HG02759 (cell line): ENCODE measurements around the gene ALDH4A1.

ENCODE experiments used
- ATAC-seq: cut with Tn5 transposase; IDR thresholded peaks from one replicate; pipeline ENCODE4 v1.9.1; 2021; ENCODE audit warnings: mild to moderate bottlenecking, moderate library complexity; ENCODE audit not compliant: unreplicated experiment

Gene ALDH4A1

DNA sequence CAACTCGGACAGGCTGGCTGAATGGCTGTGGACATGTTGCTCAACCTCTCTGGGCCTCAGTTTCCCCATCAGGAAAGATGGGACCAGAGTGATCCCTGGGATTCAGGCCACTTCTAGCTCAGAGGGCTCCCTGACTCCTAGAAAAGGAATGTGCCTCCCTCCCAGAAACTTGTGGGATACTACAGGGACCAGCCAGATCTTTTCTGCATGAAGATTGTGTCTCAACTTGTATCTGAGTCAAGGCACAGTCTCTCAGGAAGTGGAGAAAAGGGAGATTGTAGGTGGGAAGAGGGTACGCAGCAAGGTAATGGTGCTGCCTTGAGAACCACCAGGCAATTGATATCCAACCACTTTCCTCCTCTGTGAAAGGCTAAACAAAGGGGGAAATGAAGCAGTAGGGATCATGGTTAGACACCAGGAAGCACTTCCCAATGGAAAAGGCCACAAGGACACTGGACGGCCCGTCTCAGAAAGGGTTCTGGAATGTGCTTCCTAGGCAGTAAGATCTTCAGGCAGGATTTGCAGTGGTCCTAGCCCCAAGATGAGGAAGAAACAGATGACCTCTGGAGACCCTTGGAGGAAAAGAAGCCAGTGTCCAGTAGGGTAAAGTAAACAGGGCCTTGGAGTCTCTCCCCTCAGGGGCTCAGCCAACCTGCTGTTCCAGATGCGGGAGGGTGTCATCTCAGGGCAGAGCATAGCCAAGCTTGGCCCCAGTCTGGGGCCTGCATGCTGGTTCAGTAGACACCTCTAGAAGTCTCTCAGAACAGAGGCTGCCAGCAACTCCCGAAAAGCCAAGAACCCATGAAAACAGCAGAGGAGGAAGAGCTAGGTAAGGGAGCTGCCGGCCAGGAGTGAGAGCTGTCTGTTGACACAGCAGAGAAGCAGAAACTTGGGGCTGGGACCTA, 37.3 kb upstream of the ALDH4A1 start:
- ATAC-seq: no peak

DNA sequence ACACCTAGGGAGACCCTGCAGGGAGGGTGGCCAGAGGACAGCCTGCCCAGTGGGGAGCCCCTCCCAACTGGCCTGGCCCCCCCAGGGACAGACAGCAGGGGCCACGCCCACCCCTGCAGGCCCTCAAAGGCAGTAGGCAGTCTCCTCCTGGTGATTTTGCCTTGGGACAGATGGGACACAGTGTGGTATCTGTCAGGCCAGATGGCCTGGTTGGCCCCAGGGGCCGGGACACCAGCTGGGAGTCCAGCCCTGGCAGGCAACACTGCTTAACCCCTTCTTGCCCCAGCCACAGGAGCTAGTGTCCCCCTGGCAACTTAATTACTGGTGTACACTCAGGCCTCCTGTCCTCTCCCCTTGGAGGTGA, 36.3 kb upstream of the ALDH4A1 start:
- ATAC-seq: no peak

DNA sequence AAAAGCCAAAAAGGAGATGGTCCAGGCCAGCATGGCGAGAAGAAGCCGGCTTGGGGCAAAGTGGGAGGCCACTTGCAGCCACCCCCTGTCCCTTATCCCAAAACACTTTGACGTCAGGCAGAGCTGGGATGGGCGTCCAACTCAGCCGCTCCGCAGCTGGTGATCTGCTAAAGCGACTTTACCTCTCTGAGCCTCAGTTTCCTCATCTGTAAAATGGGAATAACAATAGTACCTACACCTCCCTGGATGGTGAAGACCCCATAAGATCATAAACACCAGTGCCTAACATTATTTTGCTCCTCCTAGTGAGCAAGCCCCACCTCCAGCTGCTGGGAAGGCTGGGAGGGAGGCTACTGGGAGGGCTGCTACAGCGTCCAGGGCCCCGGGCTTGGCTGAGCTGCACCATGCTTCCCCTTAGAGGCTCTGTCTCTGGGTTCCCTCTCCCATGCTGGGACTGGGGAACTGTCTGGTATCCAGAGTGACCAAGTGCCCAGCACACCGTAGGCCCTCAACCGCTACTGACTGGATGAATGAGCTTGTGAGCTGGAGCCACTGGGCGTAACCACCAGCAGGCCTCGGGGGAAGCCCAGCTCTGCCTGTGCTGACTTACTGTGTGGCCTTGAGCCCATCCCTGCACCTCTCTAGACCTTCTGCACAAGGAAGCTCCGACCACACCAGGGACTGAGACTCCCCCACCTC, 35.8 kb upstream of the ALDH4A1 start:
- ATAC-seq: no peak

DNA sequence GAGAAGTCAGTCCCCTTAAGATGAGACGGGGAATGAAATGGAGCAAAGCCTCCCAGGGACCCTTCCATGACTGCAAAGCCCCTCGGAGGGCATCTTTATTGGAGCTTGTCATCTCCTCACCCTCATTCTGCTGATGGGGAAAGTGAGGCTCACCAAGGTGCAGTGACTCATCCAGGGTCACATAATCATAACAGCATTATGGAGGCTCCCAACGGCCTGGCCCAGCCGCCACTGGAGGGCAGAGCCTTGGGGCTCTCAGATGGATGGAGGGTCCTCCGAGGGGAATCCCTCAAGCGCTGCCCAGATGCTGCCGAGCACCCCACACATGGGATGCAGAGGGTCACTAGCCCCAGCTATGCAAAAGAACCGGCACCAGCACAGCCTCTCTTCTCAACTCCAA, 35.2 kb upstream of the ALDH4A1 start:
- ATAC-seq: no peak

DNA sequence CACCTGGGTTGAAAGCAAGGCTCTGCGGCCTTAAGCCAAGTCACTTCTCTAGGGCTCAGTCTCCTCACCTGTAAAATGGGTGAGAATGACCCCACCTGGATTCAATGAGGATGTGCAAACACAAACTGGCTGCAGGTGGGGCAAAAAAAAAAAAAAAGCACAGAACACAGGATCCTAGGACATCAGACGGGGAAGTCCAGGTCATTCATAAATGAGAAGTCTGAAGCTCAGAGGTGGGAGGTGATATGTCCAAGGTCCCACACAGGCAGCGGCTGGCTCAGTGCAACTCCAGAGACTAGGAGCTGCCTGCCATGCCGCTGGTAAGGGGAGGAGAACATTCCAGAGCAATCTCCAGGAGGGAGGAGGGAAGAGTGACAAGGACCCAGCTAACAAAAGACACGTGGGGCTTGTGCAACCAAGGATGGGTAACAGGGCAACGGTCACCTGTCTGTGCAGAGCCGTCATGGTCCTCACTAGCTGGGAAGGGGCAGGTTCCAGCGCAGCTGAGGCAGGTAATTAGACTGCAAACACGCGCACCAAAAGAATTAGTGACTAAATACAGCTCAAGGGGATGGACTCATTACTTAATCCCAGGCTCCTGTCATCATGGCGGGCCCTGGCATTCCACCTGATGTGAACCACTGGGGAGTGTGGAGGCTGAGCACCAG, 34.6 kb upstream of the ALDH4A1 start:
- ATAC-seq: no peak

DNA sequence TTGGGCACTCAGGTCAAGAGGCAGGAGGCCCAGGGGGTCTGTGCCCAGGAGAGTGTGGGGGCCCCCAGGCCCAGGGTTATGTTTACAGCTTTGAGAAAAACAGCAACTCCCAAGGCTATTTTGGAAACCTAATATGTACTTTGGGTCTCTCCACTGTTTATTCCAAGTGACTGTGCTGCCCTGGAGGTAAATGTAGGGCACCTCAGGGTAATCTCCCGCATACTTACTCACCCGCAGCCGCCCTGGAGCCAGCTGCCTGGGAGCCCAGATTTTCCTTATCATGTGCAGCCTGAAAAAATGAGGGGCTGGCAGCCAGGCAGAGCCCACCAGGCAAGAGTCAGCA, 34.1 kb upstream of the ALDH4A1 start:
- no peak for ATAC-seq

DNA sequence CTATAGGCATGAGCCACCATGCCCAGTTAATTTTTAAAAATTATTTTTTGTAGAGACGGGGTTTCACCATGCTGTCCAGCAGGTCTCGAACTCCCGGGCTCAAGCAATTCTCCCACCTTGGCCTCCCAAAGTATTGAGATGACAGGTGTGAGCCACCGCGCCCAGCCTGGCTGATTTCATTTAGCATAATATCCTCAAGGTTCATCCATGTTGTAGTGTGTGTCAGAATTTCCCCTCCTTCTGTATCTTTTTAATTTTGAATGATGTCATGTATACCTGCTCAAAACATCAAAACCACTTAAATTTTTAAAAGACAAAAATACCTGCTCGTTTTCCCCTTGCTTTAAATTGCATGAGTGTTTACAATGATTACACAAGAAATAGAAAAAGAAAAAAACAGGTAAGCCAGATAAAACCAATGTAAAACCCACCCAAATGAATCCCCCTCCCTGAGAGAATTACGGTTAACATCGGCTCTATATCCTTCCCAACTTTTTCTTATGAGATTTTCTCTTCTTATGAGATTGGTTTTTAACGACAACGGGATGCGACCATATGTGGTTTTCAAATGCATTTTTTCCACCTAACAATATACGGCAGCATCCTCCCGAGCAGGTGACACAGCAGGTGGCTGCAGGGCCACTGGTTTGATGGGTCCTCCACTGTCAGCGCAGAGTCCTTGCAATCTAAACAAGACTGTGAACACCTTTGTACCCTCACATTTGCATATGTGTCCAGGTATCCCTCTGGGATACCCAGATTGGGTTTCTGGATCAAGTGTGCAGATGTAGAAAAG, 32.0 kb upstream of the ALDH4A1 start:
- no peak for ATAC-seq

DNA sequence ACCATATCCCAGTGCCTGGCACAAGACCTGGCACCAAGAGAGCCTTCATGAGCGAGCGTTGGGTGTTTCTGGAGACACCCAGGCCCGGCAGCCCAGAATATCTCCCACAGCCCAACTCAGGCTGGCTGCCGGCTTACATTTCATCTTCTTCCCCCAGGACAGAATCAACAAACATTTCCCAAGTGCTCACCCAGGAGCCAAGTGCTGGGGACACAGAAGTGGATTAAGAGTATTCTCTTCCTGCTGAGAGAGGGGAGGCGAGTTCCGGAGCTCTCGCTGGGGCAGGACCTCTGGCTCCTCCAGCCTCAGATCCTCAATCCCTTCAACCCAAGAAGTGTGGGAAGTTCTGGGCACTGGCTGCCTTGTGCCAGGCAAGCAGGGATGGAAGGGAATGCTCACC, 30.5 kb upstream of the ALDH4A1 start:
- ATAC-seq: no peak

DNA sequence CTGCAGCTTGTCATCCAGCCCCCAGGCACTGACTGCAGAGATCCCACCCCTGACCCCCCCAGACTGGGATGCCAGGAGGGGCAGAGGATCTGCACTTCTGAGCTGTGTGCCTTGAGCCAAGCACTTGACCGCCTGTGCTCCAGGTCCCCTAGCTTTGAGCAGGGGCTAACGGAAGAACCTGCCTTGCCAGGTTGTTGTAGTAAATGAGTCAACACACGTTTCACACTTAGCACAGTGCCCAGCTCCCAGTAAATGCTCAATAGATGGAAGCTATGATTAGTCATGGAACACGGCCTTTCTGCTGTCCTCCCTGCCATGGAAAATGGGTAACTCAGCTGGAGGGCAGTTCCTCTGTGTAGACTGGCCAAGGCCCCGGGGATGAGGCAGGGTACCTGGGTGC, 30.0 kb upstream of the ALDH4A1 start:
- ATAC-seq: no peak

DNA sequence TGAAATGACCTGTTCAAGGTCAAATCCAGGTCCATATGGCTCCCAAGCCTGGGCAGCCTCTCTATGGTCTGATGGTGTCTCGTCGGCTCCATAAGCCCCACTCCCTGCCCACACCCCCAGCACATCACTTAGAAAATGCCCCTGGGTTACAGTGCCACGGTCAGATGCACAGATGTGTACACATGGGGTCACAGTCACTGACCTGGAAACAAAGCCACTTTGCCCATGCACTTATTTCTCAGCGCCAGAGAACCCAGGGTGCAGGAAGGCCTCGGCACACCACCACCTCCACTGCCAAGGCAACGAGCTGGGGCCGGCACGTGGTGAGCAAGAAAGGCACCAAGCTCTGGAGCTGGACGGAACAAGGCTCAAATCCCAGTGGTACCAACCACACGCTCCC, 29.4 kb upstream of the ALDH4A1 start:
- ATAC-seq: no peak

DNA sequence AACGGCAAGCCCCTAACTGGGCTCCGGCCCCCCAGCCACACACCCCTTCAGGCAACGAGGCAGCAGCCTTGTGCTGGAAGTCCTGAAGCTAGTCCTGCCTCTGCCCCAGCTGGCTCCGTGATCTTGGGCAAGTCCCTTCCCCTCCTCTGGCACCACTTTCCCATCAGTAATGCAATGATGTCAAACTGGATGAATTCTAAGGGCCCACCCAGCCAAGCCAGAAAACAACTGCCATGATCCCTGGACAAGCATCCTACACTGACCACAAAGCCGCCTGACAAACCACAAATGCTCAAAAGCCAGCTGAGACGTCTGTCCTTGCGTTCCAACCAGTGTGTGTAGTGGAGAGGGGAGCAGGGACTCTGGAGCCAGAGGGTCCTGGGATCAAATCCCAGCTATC, 27.3 kb upstream of the ALDH4A1 start:
- ATAC-seq: no peak

DNA sequence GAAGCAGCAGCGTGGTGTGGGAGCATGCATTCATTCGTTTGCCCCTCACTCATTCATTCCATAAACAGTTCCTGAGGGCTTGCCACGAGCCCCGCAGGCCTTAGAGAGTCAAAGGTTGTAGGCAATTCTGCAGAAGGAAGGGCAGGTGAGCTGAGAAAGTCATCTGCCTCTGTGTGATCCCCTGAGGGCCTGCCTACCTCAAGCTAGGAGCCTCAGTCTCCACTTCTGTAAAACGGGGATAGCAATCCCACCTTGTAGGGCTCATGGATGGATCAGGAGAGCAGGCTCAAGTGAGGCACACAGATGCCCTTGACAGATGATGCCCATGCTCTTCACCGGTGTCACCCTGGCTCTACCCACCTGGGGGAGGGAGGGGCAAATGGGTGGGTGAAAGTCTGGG, 26.6 kb upstream of the ALDH4A1 start:
- no peak for ATAC-seq

DNA sequence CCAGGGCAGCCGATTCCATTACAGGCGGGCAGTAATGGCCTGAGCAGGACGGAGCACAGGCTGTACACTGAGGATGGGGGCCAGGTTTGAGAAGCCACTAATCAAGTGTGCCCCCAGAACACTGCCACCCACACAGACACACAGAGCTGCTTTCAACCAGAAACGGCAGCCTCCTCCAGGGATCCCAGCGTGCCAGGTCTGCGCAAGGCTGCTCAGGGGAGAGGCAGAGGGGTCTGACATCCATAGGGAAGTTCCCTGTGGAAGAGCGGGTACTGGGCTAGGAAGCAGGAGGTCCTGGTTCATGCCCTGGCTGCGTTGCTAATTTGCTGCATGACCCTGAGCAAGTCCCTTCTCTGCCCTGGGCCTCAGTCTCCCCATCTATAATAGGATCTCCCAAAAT, 26.1 kb upstream of the ALDH4A1 start:
- ATAC-seq: no peak

DNA sequence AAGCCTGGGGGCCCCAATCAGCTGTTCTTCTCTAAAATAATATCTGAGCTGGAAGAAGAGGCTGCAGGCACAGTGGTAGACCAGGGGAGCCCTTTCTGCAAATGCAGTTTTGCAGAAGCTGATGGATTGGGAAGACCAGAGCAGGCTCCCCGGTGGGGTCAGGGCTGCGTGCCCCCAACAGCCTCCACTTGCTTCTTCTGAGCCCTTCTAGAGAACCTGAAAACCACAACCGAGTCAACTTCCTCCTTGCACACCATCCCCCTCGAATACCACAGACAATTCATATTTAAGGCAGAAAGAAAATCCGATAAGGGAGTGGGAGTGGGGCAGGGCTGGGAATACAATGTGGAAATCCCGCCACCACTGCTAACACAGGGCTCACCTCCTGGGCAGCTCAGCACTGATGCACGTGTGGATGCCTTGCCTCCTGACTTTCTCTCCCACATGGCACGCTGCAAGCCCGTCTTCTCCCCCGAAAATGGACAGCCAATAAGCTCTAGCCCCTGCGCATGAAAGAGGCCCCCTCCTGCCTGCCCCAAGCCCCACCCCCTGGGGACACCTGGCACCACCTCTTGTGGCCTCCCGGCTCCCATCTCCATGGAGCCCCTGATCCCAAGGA, 25.4 kb upstream of the ALDH4A1 start:
- ATAC-seq: peak; percentile 31

DNA sequence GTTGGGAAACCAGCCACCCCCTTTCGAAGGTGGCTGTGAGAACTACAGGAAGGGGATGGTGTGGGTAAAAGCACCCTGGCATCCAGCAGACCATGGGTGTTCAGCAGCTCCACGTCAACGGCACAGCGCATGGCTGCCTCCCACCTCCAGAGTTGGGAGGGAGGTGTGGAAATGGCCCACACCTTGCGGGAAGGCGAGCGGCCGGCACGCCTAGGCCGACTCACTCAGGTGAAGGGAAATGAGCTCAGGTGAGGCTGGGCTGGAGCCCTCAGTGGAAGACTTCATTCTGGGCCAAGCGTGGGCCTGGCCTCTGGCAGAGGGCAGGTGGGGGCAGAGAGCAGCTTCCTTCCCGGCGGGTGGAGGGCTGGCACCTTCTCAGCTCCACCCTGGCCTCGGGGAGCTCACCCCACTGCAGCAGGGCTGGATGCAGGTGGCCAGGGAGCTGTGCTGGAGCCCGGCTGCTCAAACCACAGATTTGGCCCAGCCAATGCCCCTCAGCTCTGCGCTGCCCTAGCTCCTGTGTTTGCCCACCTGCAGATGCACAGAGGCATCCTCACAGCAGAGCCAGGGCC, 24.8 kb upstream of the ALDH4A1 start:
- peak; percentile 27 for ATAC-seq

DNA sequence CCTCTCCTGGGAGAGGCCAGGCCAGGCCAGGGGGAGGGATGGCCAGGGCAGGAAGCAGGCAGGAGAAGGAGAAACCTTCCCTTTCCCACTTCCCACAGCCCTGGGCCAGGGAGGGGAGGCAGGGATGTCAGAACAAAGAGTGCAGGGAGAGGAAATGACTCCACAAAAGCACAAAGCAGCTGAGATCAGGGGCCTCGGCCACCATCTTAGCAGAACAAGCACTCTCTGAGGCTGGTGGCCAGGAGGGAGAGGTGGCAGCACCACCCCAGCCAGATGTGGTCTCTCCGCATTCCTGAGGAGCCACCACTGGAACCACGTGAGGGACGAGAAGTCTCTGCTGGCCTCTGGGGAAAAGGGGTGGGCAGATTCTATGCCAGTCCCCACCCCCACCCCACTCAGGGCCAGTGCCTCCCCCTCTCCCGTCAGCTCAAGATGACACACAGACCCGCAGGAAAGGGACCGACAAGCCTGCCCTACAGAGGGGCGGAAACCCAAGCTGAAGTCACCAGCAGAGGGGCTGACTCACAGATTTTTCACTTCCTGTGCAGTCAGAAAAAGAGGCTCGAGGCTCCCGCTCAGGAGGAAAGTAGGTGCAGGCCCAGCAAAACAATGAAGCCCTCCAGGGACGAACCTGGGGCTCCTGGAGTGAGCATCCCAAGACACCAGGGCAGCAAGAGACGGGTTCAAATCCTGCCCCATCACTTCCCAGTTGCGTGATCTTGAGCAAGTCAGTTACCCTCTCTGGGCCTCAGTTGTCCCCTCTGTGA, 24.1 kb upstream of the ALDH4A1 start:
- peak; percentile 73 for ATAC-seq

DNA sequence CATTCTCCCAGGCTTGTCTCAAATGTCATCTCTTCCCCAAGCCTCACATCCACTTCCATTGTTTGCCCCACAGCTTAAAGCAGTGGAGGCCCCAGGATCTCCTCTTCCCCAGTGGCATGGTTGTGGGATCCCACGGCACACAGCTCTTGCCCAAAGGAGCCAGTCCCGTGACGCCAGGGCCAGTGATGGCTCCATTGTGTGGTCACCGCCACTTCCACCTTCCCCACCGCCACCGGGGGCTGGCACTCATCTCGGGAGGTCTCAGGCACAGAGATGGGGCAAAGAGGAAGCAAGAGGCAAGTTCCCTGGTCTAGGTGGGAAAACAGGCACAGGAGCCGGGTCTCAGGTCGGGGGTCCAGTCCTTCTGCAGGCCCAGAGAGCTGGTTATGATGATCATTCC, 22.9 kb upstream of the ALDH4A1 start:
- no peak for ATAC-seq

DNA sequence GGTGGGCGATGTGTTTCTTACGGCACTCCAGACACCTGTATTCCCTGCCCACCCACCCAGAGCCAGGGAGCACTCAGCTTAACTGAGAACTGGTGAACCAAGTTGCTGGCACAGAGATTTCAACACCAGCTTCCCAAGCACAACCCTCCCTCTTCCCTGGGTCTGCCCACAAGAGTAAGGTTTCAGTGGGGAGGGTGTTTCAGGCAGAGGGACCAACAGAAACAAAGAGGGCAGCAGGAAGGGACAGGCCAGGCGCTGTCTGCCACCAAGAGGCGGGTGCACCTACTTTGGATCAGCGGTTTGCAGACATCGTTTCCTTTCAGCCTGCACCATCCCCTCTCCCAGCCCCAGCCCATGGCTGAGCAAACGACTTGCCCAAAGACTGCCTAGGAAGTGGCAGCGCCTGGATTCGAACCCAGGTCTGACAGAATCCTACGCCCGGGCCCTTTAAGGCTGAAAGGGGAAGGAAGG, 21.9 kb upstream of the ALDH4A1 start:
- no peak for ATAC-seq

DNA sequence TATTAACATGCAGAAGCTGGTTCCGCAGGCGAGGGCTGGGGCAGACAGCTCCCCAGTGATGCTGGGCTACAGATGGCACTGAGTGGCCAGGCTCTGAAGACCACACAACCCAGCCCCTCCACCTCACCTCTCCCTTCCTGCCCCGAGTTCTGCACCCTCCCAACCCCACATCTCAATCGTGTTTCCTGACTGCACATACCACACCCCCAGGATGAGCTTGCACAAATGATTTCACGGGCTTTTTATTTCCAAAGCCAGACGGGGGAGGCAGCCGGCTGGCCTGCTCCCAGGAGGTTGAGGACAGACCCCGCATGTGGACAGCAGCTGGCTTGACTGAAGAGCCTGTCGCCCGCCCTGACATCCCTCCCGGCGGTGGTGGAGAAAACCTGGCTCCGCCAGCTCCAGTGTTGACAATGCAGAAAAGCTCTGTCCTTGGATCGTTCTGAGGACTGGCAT, 21.4 kb upstream of the ALDH4A1 start:
- ATAC-seq: no peak
